Measurements from ENCODE around the gene CERS6. TPM values are rescaled to one million over a fixed set of nuclear protein-coding genes. Genes with fewer than 3 reads are reported as not detected.

CERS6 gene
- total and polyA plus RNA-seq, 2 of the 8 experiments (the other 6 are each of a cell fraction or from before 2014, with no cell fraction given): 6.8 to 28.2 TPM

- no peak overlapping the region for H2AFZ ChIP-seq (ENCODE audit: low read length)
- POLR2A ChIA-PET (ENCODE audit: partially characterized antibody): no interaction called here
- CTCF ChIA-PET (ENCODE audit: partially characterized antibody): interaction anchor here (1.4 kb wide), 1 partner anchor 28 kb away, joined by 4 read pairs; no protein-coding TSS in a partner anchor
These were observed 274.9 kb downstream of the CERS6 start for GRCh38 chr2:168731002-168731401.

More at GRCh38 chr2:168731002-168731401, 274.9 kb downstream of the CERS6 start:
- Histone ChIP-seq H3K9me3 (ENCODE audit: insufficient read depth in 2 of 2, low read depth in 1 of 2, low read length in 1 of 2) (no peaks in the 10 kb centered on the region), H3K36me3 (ENCODE audit: control insufficient read depth in 2 of 4, insufficient read depth in 4 of 4, low read length in 3 of 4) (no peaks in the 10 kb centered on the region; a peak in 2 of 8 replicates), H3K27me3 (replicated peaks in 1 of 4; ENCODE audit: control insufficient read depth in 3 of 4, extremely low read depth in 1 of 4, insufficient read depth in 3 of 4, low read length in 3 of 4) (no peaks in the 10 kb centered on the region), H3K79me2 (ENCODE audit: control insufficient read depth in 1 of 2, insufficient read depth in 2 of 2, low read length in 2 of 2) (no peaks in the 10 kb centered on the region), H3K14ac (ENCODE audit: insufficient read length) (no peak overlapping the region), H4K20me1 (replicated peaks in 1 of 2; ENCODE audit: control insufficient read depth in 1 of 2, insufficient read depth in 2 of 2, low read length in 2 of 2) (peaks cover 0 to 2% of the 10 kb centered on the region in 2 experiments), H4K8ac (ENCODE audit: extremely low read depth, insufficient read depth, low read length) (no peak overlapping the region), H3K18ac (ENCODE audit: extremely low read depth, low read length) (no peak overlapping the region), H3K27ac (ENCODE audit: low read depth, low read length) (no peak overlapping the region), H3K4me2 (ENCODE audit: insufficient read depth in 1 of 2, low read depth in 2 of 2, low read length in 2 of 2) (no peak overlapping the region), H2BK5ac (ENCODE audit: low read depth, low read length) (no peak overlapping the region), H2BK12ac (ENCODE audit: low read depth, low read length) (no peak overlapping the region), H3K9ac (replicated peaks in 1 of 4; ENCODE audit: extremely low read depth in 1 of 4, low read depth in 3 of 4, low read length in 3 of 4) (no peak overlapping the region), H4K91ac (replicated peaks; ENCODE audit: insufficient read length, low read length) (no peak overlapping the region), H2BK20ac (ENCODE audit: low read length) (no peak overlapping the region), H3K4ac (replicated peaks; ENCODE audit: insufficient read length, low read depth, low read length) (no peak overlapping the region), H2BK120ac (replicated peaks; ENCODE audit: low read depth, low read length) (no peak overlapping the region), H2BK15ac (ENCODE audit: low read length) (no peak overlapping the region), H4K5ac (ENCODE audit: insufficient read length, low read depth, low read length) (no peak overlapping the region), H3K23ac (ENCODE audit: insufficient read length) (no peak overlapping the region), H3K23me2 (ENCODE audit: low read depth, low read length) (no peaks in the 10 kb centered on the region), H3K4me3 (ENCODE audit: extremely low read depth in 1 of 4, insufficient read depth in 2 of 4, low read depth in 3 of 4, low read length in 4 of 4) (no peak overlapping the region), H3K4me1 (replicated peaks in 1 of 4; ENCODE audit: control insufficient read depth in 3 of 4, insufficient read depth in 4 of 4, low read length in 3 of 4) (peaks cover 1 to 16% (median 4%) of the 10 kb centered on the region in 4 experiments; a peak in 4 of 7 replicates), H3K56ac (replicated peaks; ENCODE audit: insufficient read length, low read depth, low read length) (no peak overlapping the region), H2AK5ac (ENCODE audit: low read depth, low read length) (no peak overlapping the region), H3K79me1 (ENCODE audit: low read depth, low read length) (no peaks in the 10 kb centered on the region)
- WGBS, 2 experiments (ENCODE audit: extremely low coverage in 1 of 2, insufficient coverage in 1 of 2, insufficient read length in 1 of 2, insufficient replicate concordance in 2 of 2, low coverage in 1 of 2, low lambda C conversion rate in 2 of 2, missing lambda C conversion rate in 1 of 2): 69% methylated on average over 2 of the region's 2 CpGs; no CpG with 5 or more reads in 1 of the 2 experiments
- DNase-seq (ENCODE audit: low read depth in 1 of 2, low spot score in 2 of 2) (no peak), FAIRE-seq (no peak)
- TF ChIP-seq GABPA (IDR thresholded peaks at IDR 0.05; ENCODE audit: borderline replicate concordance, insufficient read depth, low read length) (no peak), MAX (IDR thresholded peaks at IDR 0.05) (no peak)
